ENCODE data around the gene CCNL2. TPM values are rescaled to one million over a fixed set of nuclear protein-coding genes. Genes with fewer than 3 reads are reported as not detected.
A peak's percentile ranks its signal among the peaks of the same experiment; 100 is the strongest.

Gene CCNL2
- total RNA-seq, 1 donor from 2014 or later = 45.7 TPM

DNA sequence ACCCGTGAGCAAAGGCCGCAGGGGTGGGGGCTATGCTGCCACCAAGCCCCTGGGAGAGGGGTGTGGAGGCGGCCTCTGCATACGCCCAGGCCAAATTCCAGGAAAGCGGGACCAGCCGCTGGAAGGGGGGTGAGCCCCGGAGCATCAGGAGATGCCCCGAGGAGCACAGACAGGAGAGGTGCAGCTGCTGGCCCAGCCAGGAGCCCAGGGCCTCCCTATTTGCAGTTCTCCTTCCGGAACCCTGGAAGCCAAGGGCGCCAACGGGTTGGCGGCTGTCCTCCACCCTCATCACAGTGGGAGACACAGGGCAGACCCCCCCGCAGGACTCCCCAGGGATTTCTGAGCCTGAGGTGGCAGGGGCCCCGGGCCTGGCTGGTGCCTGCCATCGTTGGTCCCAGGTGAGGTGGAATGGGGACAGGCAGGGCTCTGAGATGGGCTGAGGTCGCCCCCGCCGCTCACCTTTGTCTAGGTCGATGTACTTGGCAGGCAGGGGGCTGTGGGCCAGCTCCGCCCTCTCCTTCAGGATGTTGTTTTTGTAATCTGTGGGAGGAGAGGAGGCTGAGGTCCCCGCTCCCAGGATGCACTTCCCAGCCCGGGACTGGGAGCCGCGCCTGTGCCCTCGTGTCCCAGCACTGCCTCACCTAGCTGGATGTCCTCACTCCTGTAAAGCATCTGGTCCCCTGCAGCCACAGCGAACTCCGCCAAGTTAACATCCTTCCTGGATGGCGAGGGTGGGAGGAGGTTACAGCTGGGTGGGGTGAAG lies 45.6 kb downstream of the CCNL2 start:
- no peak for DNase-seq
- ATAC-seq (ENCODE audit: poor library complexity) = no peak
- intact Hi-C loops (cut with DNase I) = no loop called here

DNA sequence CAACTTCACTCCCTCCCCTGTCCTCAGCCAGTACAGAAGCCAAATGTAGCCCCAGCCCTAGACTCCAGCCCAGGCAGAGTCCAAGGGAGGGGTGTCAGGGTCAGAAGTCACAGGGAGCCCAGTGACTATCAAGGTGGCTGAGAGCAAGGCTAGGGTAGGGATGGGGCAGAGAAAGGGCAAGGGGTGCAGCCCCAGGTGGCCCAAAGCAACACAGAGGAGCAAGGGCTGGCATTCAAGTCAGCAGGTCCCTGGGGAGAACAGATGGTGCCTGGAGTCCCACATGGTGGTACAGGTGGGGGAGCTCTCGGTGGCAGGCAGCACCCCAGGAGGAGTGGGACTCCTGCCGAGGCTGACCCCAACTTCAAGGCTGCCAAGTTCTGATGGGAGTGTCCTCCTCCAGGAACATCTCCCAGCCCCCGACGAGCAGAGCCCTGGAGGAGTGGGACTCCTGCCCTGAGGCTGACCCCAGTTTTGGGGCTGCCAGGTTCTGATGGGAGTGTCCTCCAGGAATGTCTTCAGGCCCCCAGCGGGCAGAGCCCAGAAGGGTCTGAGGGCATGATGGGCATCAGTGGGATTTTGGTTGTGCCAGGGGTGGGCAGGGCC lies 46.2 kb downstream of the CCNL2 start:
- intact Hi-C loops (cut with DNase I) = no loop called here
- DNase-seq = no peak
- no peak for ATAC-seq (ENCODE audit: poor library complexity)

DNA sequence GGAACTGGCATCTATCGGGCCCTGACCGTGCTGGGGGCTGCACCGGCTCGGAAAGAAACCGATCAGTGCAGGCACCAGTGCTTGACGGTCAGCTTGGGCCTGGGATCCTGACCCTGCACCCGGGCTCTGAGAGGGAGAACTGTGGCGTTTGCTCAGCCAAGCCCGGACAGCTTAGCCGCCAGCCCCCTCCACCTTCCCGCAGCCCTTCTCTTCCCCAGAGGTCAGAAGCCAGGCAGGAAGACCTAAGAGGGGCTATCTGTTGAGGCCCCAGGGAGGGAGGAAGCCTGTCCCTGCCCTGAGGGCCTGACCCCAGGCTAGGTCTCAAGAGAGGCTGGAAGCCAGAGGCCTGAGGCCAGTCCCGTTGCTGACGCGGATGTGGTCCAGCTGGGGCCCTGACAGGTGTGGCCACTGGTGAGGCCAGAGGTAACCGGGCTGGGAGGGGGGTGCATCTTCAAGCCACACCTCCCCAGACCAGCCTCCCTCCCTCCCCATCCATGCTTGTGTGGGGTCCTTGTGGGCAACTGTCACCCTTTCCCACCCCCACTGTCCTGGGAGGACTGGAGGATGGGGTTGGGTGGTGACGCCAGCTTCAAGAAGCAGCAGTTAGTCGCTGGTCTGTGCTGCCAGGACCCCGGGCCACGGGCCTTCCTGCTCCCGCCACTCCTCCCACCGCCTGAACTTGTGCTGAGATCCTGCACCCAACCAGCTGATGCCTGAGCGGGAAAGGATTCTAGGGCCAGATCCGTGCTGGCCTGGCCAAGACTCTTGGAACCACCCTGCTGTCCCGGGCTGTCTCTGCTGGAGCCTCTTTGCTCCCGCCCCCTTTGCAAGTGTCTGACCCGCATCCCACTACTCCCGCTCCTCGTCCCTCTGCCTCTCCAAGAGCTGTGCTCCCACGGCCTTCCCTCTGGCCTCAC lies 47.4 kb downstream of the CCNL2 start:
- ATAC-seq (ENCODE audit: poor library complexity) (peak; percentile 8), DNase-seq (peak; percentile 76)
- intact Hi-C loops (cut with DNase I) = no loop called here

DNA sequence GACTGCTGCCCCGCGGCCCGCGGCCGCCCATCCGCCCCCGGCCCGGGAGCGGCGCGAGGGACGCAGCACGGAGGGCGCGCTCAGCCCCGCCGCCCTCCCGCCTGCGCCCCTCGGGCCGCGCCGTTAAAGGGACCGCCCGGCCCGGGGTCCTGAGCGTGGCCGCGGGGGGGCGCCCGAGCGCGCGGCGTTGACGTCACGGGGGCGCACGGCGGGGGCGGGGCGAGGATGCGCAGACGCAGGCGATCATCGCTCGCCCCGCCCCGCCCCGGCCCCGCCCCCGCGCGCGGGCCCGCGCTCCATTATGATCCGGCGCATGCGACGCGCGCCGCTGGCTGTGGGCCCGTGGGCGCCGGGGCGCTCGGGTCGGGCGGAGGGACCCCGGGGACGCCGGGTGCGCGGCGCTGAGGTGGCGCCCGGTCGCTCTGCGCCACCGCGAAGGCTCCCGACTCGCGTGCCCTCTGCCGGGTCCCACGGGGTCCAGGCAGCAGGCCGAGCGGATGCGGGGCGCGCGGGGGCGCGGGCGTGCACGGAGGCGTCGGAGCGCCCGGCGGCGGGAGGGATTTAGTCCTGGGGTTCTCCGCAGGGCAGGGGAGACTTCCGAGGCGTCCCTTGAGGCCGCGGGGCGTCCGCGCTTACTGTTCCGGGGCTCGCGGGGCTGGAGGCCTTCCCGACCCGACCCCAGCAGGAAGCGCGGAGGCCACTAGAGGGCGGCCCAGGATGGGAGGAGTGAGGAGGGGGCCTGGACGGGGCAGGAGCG lies 49.7 kb downstream of the CCNL2 start, which contains the start of gene DVL1:
TSS of gene DVL1 (minus strand) at position 163 of the 757 bp plus-strand sequence. CDS start 353 bp downstream, outside the sequence.
- DNase-seq = peak; percentile 79
- ATAC-seq (ENCODE audit: poor library complexity) = peak; percentile 32
- intact Hi-C loops (cut with DNase I) = no loop called here

DNA sequence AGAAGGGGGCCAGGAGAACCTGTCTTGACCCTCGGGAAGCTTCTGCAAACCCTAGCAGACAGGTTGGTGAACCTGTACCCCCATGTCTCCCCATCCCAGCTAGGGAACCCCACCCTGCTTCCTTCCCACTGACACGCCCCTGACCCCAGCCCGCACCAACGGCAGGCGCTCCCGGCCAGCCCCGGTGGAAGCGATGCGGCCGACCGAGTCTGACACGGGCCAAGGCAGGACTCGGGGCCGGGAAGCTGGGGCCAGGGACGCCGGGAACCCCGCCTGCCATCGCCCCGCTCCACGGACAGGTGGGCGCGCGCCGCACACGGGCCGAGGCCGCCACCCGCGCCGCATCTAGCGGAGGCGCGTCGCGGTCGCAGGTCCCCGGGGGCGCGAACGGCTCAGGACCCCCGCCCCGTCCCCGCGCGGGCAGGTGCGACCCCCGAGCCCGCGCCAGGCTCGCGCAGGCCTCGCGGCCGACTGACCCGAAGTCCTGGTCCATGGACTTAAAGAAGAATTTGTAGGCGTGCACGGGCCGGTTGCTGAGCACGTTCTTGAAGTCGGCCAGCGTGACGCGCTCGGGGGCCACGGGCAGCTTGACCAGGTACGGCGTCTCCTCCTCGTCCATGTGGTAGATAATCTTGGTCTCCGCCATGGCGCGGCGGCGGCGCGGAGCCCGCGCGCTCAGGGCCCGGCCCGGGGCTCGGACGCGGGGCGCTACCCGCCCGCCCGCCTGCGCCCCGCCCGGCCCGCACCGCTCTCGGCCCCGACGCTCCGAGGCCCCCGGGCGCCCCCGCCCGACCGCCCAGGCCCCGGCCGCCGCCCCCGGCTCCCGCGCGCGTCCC lies 50.5 kb downstream of the CCNL2 start:
- DNase-seq (no peak), ATAC-seq (ENCODE audit: poor library complexity) (no peak)
- intact Hi-C loops (cut with DNase I) = no loop called here

DNA sequence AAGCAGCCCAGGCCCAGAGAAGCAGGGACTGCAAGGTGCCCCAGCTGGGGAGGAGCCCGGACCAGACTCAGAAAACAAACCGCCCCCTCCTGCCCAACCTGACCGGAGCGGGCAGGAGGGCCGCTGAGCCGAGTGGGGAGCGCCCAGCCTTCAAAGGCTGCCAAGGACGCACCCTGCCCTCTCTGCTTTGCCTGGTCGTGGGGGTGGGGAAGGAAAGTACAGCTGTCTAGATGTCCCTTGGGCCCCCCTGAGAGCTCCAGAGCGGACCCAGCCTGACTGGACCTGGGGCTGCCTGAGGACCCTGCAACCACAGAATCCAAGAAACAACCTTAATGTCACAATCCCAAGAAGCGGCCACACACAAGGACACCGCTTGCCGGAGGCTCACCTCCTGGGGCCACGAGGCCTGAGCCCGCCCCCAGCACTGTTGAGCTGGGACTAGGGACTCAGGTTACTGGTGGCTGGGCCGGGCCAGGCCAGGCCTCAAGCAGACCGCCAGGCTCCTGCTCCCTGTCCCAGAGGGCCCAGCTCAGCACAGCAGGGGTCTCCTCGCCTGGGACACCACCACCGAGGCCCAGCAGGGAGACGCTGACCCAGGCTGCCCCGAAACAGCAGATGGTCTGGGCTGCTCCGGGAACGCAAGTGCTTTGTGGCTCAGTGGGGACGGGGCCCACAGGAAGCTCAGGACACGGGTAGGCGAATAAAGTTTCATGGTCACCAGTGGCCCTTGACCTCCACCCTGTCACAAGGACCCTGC lies 51.3 kb downstream of the CCNL2 start:
- intact Hi-C loops (cut with DNase I) = no loop called here
- DNase-seq (no peak), ATAC-seq (ENCODE audit: poor library complexity) (peak; percentile 44)

DNA sequence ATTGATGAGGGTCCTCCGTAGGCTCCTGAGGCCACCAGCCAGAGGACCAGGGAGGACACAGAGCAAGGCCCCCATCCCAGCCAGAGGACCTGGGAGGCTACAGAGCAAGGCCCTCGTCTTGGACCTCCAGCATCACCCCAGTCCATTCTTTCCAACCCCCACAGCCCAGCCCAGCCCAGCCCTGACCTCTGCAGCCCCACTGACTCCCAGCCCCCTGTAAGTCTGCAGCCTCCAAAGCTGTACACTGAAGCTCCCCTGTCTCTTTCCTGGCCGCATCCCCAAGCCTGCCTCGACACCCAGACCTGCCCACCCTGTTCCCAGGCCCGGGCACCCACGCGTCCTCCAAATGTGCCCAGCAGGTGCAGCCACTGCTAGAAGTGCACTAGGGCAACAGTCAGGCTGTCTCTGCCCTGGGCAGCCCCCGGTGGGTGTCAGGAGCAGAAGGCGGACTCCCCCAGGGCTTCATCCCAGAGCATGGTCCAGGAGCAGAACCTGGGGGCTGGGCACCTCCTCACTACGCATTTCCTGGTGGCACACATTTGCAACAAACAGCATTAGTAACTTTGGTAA lies 52.0 kb downstream of the CCNL2 start:
- DNase-seq (no peak), ATAC-seq (ENCODE audit: poor library complexity) (no peak)
- intact Hi-C loops (cut with DNase I) = no loop called here

DNA sequence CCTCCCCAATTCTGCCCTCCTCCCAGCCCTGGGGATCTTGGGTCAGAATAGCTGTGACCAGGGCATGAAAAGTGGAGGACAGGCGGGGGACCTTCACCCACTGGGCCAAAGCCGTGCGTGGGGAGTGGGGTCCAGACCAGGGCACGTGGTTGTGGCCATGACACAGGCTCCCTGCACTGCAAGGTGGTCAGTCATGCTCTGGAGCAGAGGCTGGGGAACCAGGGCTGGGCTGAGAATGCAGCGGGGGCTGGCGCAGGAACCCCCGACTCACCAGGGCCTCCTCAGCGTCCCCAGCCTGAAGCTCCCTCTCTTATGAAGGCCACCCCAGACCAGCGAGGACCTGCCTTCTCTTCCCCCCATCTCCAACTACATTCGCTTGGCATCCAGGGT lies 52.6 kb downstream of the CCNL2 start:
- DNase-seq (no peak), ATAC-seq (ENCODE audit: poor library complexity) (no peak)
- intact Hi-C loops (cut with DNase I) = no loop called here

DNA sequence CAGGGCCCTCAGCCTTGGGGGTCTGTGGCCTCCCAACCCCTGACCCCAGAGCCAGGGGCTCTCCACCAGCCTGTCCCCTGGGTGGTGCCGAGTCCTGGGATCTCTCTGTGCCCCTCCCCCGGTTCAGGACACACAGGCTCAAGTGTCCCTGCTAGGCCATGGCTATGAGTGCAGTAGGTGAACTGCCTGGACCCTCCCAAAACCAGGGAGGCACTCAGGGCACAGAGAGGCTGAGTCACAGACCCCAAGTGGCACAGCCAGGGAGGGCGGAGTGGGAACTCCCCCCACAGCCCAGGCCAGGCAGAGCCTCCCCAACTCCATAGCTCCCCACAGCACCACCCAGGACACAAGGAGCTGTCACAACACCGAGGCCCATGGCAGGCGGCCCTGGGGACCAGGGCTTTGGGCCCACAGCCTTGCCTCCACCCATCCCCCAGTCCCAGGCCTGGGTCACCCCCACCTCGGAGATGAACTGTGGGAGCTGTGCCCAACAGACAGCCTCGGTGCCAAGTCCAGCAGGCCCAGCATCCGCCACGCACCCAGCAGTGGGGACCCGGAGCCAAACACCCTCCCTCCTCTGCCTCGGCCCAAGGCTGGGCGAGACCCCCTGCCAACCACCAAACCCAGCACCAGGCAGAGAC lies 53.2 kb downstream of the CCNL2 start:
- ATAC-seq (ENCODE audit: poor library complexity) (peak; percentile 14), DNase-seq (no peak)
- intact Hi-C loops (cut with DNase I) = no loop called here

DNA sequence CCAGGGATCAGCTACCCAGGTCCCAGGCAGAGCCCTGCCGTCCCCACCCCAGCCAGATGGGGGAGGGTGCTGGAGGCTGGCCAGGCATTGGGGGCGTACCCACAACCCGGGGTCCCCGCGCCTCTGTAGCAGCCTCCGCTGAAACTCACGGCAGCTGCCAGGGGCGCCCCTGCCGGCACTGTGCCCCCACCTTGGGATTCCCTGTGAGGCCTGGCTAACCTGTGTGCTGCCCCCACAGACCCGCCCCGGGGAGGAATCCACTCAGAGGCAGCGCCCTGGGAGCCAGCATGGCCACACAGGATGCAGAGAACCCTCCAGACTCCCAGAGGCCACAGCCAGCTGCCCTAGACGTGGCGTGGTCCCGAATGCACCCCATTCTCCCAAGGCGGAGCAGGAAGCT lies 53.8 kb downstream of the CCNL2 start:
- DNase-seq = no peak
- intact Hi-C loops (cut with DNase I) = no loop called here
- no peak for ATAC-seq (ENCODE audit: poor library complexity)

DNA sequence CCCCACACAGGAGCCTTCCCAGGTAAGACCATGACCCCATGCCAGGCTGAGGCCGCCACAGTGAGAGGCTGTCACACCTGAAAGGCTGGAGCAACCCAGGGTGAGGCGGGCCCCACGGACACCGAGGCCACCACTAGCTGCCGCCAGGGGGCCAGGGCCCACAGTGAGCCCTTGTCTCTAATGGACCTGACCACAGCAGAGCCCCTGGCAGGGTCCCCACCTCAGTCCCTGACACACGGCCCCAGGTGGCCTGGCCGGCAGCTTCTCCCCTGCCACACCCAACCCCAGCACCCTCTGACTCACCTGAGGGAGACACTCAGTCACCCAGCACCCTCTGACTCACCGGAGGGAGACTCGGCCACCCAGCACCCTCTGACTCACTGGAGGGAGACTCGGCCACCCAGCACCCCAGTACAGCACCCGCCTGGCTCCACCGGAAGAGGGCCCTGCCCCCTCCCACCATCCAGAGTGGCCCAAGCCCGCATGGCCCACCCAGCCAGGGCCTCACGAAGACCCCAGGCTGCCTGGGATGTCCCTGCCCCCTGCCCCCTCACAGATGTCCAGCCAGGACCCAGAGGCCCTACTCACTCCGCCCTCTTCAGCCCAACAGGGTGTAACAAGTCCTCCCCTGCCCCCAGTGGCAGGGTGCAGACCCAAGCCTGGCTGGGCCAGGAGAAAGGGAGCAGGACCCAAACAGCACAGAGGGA lies 54.3 kb downstream of the CCNL2 start:
- no peak for ATAC-seq (ENCODE audit: poor library complexity)
- intact Hi-C loops (cut with DNase I) = no loop called here

DNA sequence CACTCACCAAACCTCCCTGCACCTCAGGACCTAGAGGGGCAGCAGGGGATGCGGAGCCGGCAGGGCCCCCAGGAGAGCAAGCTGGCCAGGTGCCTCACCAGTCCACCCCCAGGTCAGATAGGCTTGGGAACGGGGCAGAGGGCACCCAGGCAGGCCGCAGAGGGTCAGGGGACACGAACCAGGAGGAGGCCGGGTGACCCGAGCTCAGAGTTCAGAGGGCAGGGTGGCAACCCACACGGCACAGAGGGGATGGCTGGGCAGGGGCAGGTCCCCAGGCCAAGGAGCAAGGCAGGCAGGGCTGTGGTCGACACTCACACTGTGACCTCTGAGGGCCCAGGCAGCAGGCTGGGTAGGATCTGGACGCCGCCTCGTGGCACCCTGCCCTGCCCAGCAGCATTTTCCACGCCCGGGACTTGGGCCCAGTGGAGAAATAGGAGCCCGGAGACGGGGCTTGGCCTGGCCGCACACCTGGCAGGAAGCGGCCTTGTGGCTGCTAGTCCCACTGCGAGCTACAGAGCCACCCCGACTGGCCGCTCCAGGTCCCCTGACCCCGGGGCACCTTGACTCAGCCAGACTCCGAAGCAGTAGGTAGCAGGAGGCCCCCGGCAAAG lies 55.2 kb downstream of the CCNL2 start:
- intact Hi-C loops (cut with DNase I) = no loop called here
- DNase-seq = no peak
- peak; percentile 22 for ATAC-seq (ENCODE audit: poor library complexity)

More for the DNA sequence above, 54.3 kb downstream of the CCNL2 start:
- no peak for DNase-seq

DNA sequence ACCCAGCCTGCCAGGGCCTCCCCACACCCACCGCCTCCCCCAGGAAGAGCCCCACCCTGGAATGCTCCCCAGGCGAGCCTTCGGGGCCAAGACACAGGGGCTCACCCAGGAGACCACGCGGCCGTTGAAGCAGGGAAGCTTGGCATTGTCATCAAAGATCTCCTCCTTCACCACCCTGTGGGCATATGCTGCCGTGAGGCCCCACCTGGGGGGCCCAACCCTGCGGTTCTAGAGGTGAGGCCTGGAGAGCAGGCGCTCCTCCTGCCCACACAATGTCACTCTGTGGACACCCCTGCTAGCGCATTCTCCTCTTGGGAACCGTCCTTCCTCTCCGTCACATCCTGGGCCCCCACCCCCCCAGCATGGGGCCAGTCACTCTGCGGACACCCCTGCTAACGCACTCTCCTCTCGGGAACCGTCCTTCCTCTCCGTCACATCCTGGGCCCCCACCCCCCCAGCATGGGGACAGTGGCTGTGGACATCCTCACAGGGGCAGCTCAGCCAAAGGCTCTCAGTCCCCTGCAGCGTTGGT lies 56.5 kb downstream of the CCNL2 start:
- DNase-seq = no peak
- intact Hi-C loops (cut with DNase I) = no loop called here
- ATAC-seq (ENCODE audit: poor library complexity) = no peak

DNA sequence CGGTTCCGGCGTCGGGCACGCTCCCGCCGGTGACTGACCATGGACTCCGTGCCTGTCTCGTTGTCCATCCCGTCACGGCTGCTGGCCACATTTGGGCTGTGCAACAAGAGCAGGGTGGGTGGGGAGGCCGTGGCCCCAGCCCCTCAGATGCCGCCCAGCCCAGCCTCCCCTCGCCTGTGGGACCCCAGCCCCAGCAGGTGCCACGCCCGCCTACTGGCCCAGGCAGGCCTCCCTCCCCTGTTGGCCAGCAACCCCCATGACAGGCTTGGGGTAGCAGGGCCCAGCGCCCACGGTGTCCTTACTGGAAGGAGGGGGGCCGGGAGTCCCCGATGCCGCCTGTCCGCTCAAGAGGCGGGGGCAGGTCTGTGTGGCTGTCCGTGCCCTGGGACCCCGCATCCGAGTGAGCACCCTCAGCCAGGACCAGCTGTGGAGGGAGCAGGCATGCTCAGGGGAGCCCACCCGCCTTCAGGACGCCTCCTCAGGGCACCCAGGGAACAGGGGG lies 57.0 kb downstream of the CCNL2 start:
- intact Hi-C loops (cut with DNase I) = no loop called here
- ATAC-seq (ENCODE audit: poor library complexity) (no peak), DNase-seq (no peak)

DNA sequence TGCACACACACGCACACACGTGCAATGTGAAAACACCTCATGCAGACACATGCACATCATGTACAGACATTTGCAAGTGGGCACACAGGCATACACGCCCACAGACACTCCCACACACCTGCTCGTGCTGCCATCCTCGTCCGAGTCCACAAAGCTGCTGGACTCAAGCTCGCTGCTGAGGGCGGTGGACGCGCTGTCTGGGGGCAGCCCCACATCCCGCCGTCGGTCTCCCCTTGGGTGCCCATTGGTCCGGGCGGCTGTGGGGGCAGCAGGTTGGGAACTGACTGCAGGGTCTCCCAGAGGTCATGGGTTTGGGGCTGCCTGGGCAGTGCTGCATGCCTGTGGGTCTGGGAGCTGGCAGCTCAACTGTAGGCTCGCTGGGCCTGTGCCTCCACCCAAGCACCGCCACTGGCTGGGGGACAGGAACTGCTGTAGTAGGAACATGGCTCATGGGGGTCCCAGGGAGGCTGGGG lies 57.5 kb downstream of the CCNL2 start:
- intact Hi-C loops (cut with DNase I) = no loop called here
- ATAC-seq (ENCODE audit: poor library complexity) = no peak
- no peak for DNase-seq
